GM20000 (cell line): ENCODE data around the gene TLE5.

ENCODE experiments used
- DNase-seq: peaks from one replicate; pipeline ENCODE4 v3.0.0; 2012; ENCODE audit warnings: low spot score
- CTCF ChIP-seq: IDR thresholded peaks from 2 replicates; pipeline ENCODE4 v1.5.1; 2012; ENCODE audit warnings: mild to moderate bottlenecking, control low read depth; ENCODE audit errors: extremely low read depth, missing control alignments

The TLE5 gene

DNA sequence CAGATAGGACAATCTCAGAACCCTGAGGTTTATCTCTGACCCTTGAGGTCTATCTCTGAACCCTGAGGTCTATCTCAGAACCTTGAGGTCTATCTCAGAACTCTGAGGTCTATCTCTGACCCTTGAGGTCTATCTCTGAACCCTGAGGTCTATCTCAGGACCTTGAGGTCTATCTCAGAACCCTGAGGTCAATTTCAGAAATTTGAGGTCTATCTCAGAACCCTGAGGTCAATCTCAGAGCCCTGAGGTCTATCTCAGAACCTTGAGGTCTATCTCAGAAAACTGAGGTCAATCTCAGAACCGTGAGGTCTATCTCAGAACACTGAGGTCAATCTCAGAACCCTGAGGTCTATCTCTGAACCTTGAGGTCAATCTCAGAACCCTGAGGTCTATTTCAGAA is 35.5 kb downstream of the TLE5 start:
- TF ChIP-seq CTCF, result no peak
- no peak for DNase-seq

- TF ChIP-seq CTCF, result no peak
- DNase-seq, result no peak
Measured at GRCh38 chr19:3025549-3025886, 36.8 kb downstream of the TLE5 start.

DNA sequence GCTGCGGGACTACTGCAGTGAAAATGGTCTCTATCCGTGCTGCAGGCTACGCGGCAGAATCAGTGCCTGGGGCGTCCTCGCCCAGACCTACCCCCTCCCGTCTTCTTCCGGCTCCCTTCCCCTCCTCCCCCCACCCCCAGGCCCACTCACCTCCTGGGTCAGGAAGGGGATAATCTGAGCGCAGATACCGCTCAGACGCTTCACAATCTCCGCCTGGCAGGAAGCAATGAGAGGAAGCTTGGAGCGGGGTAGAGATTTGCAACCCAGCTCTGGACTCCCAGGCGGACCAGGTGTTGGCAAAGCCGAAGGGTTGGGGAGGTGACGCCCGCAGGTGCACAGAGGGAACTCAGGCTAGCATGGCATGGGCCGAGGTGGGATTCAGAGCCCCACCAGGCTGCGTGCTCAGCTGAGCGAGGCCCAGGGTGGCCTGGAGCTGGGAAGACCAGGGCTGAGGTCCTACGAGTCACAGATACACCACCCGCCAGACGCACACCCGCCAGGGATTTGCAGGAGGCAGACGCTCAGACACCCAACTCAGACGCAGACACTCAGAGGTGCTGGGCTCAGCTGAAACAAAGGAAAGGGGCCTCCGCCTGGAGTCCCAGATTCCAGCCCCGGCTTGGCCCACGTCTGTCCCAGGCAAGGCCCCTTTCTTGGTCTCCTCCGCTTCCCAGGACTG is 37.3 kb downstream of the TLE5 start:
- no peak for TF ChIP-seq CTCF
- no peak for DNase-seq

DNA sequence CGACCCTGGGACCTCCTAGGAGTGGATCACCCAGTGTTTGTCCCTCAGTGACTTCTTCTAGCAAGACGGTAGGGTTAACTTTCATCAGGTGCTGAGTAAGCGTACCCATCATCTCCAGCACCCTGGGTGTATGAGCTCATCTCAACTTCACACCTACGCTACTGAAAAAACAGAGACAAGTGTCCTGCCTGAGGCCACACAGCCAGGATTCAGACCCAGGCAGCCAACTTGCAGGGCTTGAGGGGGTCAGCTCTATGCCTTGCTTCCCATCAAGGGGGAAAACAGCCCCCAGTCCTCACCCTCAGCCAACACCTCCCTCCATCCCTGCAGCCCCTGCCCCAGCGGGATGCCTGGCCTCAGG is 37.8 kb downstream of the TLE5 start:
- DNase-seq, result no peak
- no peak for TF ChIP-seq CTCF

DNA sequence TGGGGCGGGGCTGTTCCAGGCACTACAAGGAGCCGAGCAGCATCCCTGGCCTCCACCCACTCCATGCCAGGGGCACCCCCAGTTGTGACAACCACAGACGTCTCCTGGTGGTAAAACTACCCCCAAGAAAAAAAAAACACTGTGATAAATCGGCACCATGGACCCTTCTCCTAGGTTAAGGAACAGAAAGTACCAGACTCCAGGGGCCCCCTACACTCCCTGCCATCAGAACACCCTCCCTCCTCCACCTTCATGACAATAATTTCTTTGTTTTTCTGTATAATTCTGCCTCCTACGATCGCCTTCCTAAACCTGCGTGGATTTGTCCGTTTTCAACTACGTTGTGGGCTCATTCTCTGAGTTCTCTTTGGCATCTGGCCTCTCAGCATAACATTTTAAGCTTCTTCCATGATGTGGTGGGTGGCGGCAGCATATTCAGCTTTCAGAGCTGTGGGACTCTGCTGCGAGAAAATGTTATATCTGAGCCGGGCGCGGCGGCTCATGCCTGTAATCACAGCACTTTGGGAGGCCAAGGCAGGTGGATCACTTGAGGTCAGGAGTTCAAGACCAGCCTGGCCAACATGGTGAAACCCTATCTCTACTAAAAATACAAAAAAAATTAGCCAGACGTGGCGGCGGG is 41.9 kb downstream of the TLE5 start:
- DNase-seq, result no peak
- no peak for TF ChIP-seq CTCF

- TF ChIP-seq CTCF, result no peak
- no peak for DNase-seq
Measured at GRCh38 chr19:3019211-3019854, 43.0 kb downstream of the TLE5 start.

DNA sequence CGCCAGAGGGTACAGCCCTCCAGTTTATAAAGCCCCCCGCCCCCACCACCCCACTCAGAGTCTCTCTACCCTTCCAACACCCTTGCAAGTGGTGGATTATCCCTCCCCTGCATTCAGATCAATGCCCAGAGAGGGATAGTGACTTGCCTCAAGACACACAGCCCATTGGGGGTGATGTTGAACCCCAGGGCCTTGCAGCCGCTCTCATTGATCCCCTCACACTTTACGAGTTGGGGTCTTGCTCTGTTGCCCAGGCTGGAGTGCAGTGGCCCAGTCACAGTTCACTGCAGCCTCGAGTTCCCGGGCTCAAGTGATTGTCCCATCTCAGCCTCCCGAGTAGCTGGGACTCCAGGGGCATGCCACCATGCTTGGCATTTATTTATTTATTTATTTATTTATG is 44.4 kb downstream of the TLE5 start:
- TF ChIP-seq CTCF, result no peak
- DNase-seq, result no peak
